Iris pigment epithelial cell (primary cell): ENCODE data around the gene PEX5L.

Source experiments
- DNase-seq: peaks from one replicate; pipeline ENCODE4 v3.0.0-alpha.2; 2011; ENCODE audit warnings: low read depth

PEX5L gene

GRCh38 chr3:179887295-179887943 is 149.3 kb downstream of the PEX5L start:
- no peak for DNase-seq

GRCh38 chr3:179885950-179886349 is 150.8 kb downstream of the PEX5L start:
- DNase-seq: no peak

- no peak for DNase-seq
These were observed 152.6 kb downstream of the PEX5L start for GRCh38 chr3:179884136-179884535.

- DNase-seq: peak; percentile 1
These were observed 154.4 kb downstream of the PEX5L start for GRCh38 chr3:179882292-179882691.

- DNase-seq: peak; percentile 18
These were observed 154.9 kb downstream of the PEX5L start for GRCh38 chr3:179881791-179882190.

- DNase-seq: no peak
These were observed 155.9 kb downstream of the PEX5L start for GRCh38 chr3:179880868-179881267.

GRCh38 chr3:179876440-179876839 is 160.3 kb downstream of the PEX5L start:
- no peak for DNase-seq

- DNase-seq: no peak
These were observed 163.9 kb downstream of the PEX5L start for GRCh38 chr3:179872842-179873241.

GRCh38 chr3:179871782-179872181 is 165.0 kb downstream of the PEX5L start:
- DNase-seq: no peak

DNA sequence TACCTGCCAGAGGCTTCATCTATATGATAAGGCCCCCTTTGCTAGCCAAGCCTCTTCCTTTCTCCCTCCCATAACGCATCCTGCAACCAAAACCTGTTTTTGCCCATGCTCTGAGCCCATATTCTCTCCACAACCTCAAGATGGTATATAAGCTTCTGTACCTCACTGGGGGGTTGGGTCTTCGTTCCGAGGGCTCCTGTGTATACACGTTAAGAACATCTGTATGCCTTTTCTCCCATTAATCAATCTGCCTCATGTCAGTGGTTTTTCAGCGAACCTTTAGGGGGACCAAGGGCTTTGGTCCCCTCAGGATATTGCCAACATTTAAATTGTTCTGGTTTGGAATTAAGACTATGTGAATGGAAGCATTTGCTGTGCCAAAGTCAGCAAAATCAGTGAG is 168.0 kb downstream of the PEX5L start:
- no peak for DNase-seq

DNA sequence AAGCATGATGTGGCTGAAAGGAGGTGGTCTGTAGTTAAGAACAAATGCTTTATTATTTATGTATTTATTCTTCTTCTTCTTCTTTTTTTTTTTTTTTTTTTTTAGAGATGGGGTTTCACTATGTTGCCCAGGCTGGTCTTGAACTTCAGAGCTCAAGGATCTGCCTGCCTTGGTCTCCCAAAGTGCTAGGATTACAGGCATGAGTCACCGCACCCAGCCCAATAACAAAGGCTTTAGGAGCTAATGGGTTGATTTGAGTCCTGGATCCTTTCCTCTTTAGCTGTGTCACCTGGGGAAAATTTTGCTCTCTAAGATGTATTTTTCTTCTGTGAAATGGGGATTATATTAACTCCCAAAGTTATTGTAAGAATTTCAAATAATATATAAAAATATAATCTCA is 168.8 kb downstream of the PEX5L start:
- no peak for DNase-seq

GRCh38 chr3:179865861-179866505 is 170.8 kb downstream of the PEX5L start:
- no peak for DNase-seq

DNA sequence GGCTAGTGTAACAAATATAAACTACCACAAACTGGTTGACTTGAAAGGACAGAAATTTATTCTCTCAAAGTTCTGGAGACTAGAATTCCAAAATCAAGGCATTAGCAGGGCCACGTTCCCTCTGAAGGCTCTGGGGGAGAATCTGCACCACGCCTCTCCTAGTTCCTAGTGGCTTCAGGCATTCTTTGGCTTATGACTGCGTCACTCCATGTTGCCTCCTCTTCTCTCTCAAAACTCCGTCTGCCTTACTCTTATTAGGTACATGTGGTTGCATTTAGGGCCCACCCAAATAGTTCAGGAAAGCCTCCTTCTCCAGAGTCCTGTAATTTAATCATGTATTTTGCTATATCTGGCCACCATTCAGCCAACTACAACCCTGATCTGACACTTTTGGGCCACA is 174.8 kb downstream of the PEX5L start:
- no peak for DNase-seq

DNA sequence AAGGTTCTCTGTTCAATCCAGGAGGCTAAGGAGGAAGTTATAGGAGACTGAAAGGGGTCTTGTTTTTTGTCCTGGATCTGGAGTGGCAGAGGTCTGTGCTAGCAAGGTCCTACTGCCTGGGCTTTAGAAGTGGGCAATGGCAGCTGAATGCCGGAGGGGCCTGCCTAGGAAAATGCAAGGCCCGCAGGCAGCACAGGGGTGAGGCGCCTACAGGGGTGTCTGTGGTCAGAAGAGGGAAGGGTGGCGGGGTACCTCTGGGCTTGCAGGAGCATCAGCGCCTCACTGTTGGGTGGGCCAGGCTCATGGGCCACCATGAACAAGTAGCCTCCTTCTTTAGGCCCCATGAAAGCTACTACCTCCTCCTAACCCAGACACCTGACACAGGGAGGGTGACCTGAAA is 175.4 kb downstream of the PEX5L start:
- no peak for DNase-seq

GRCh38 chr3:179860275-179861107 is 176.2 kb downstream of the PEX5L start:
- no peak for DNase-seq

GRCh38 chr3:179853176-179853575 is 183.6 kb downstream of the PEX5L start:
- DNase-seq: peak; percentile 87

GRCh38 chr3:179852142-179852905 is 184.4 kb downstream of the PEX5L start:
- peak; percentile 73 for DNase-seq

GRCh38 chr3:179848711-179849110 is 188.0 kb downstream of the PEX5L start:
- DNase-seq: no peak

GRCh38 chr3:179842061-179842460 is 194.7 kb downstream of the PEX5L start:
- DNase-seq: no peak

- DNase-seq: peak; percentile 66
These were observed 195.8 kb downstream of the PEX5L start for GRCh38 chr3:179840985-179841384.

DNA sequence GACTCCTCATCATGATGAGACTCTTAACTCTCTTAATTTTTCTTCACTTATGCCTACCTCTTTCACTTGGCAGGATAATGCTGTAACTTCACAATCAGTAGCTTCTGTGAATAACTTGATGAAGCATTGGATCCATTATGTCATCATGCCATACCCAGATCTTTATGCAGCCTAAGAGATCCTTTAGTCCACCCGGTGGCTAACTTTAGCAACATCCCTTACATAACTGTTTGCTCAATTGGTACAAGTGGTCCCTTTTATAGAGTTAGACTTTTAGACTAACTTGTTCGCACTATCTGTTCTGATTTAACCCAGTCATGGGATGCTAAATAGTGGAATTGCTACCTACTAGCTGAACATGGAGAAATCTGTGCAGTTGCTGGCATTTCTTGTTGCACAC is 199.4 kb downstream of the PEX5L start:
- DNase-seq: peak; percentile 21

DNA sequence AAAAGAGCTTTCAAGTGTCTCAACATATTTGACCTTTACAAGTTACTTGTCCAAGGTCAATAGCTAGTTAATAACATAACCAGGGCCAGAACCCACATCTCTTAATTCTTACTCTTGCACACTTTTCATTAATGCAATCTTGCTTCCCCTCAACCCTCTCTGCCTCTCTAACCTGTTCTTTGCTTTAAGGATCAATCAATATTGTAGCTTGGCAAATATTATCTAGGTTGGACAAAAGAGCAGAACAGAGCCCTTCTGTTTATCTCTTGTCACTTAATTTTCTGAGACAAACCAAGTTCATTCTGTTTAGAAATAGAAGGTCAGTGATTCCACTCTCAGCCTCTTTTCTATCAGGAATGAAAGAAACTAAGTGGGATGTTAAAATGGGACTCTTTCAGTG is 203.4 kb downstream of the PEX5L start:
- DNase-seq: no peak
